Ramos (cell line): Measurements from ENCODE around the gene CDON.

Experiments
- in situ Hi-C: fragments of 300-500 bp; cut with MboI; formaldehyde crosslinking; loops from one replicate; pipeline ENCODE4 v1.14.3; 2022; ENCODE audit warnings: low sequenced_read_pairs; ENCODE audit not compliant: unreplicated experiment

Gene CDON

GRCh38 chr11:126086248-126086647 lies 23.6 kb upstream of the CDON start:
- in situ Hi-C loops, result no loop called here

GRCh38 chr11:126084608-126084912 lies 21.9 kb upstream of the CDON start:
- in situ Hi-C loops, result no loop called here

- in situ Hi-C loops, result no loop called here
Measured at GRCh38 chr11:126083829-126084607, 21.4 kb upstream of the CDON start.

GRCh38 chr11:126082251-126083109 lies 19.8 kb upstream of the CDON start:
- in situ Hi-C loops, result no loop called here

- in situ Hi-C loops, result no loop called here
Measured at GRCh38 chr11:126081915-126082250, 19.2 kb upstream of the CDON start.

GRCh38 chr11:126080161-126080941 lies 17.7 kb upstream of the CDON start:
- in situ Hi-C loops, result no loop called here

GRCh38 chr11:126079621-126080124 lies 17.0 kb upstream of the CDON start:
- in situ Hi-C loops, result no loop called here

- in situ Hi-C loops, result no loop called here
Measured at GRCh38 chr11:126076641-126077040, 14.0 kb upstream of the CDON start.

GRCh38 chr11:126072801-126073594 lies 10.3 kb upstream of the CDON start:
- in situ Hi-C loops, result no loop called here

- in situ Hi-C loops, result no loop called here
Measured at GRCh38 chr11:126072141-126072741, 9.6 kb upstream of the CDON start.

GRCh38 chr11:126063507-126063852 lies 814 bp upstream of the CDON start:
- in situ Hi-C loops, result no loop called here

GRCh38 chr11:126061707-126062678 lies 673 bp downstream of the CDON start:
- in situ Hi-C loops, result no loop called here

GRCh38 chr11:126060757-126061171 lies 1.9 kb downstream of the CDON start:
- in situ Hi-C loops, result no loop called here

- in situ Hi-C loops, result no loop called here
Measured at GRCh38 chr11:126059238-126059781, 3.4 kb downstream of the CDON start.

- in situ Hi-C loops, result no loop called here
Measured at GRCh38 chr11:126058105-126058874, 4.4 kb downstream of the CDON start.

- in situ Hi-C loops, result no loop called here
Measured at GRCh38 chr11:126054882-126055281, 7.8 kb downstream of the CDON start.

- in situ Hi-C loops, result no loop called here
Measured at GRCh38 chr11:126054408-126054807, 8.3 kb downstream of the CDON start.
